ENCODE data around the gene GJA5. TPM values are rescaled to one million over a fixed set of nuclear protein-coding genes. Genes with fewer than 3 reads are reported as not detected.

The GJA5 gene
- total and polyA plus RNA-seq, 2 experiments from 2014 or later, result 0.24 to 1.7 TPM

- Histone ChIP-seq H3K36me3 (ENCODE audit: insufficient read depth) (no peaks in the 10 kb centered on the region), H3K9me2 (ENCODE audit: insufficient read depth) (no peaks in the 10 kb centered on the region), H3K4me3 (no peak overlapping the region), H3K27ac (ENCODE audit: low read depth) (no peak overlapping the region), H2AFZ (no peak overlapping the region), H3K4me2 (no peak overlapping the region), H3F3A (replicated peaks; ENCODE audit: low read depth) (no peaks in the 10 kb centered on the region), H3K27me3 (ENCODE audit: insufficient read depth) (no peaks in the 10 kb centered on the region), H4K20me1 (replicated peaks; ENCODE audit: insufficient read depth) (no peaks in the 10 kb centered on the region), H3K4me1 (ENCODE audit: insufficient read depth) (no peaks in the 10 kb centered on the region), H3K79me2 (replicated peaks; ENCODE audit: insufficient read depth) (no peaks in the 10 kb centered on the region)
- H3K36me3 Mint-ChIP-seq (ENCODE audit: low read depth), result no peaks in the 10 kb centered on the region
- peaks cover 5% of the 10 kb centered on the region for H3K27me3 Mint-ChIP-seq (ENCODE audit: insufficient read depth, low read depth, poor library complexity)
- DNase-seq (ENCODE audit: low spot score) (no peak), ATAC-seq (no peak)
- no peaks in the 10 kb centered on the region for H3K9me3 Mint-ChIP-seq
- no peak for TF ChIP-seq ZNF331 (CRISPR knock-in tag; IDR thresholded peaks at IDR 0.05; ENCODE audit: low read depth)
- TF ChIP-seq, protein P1, sequence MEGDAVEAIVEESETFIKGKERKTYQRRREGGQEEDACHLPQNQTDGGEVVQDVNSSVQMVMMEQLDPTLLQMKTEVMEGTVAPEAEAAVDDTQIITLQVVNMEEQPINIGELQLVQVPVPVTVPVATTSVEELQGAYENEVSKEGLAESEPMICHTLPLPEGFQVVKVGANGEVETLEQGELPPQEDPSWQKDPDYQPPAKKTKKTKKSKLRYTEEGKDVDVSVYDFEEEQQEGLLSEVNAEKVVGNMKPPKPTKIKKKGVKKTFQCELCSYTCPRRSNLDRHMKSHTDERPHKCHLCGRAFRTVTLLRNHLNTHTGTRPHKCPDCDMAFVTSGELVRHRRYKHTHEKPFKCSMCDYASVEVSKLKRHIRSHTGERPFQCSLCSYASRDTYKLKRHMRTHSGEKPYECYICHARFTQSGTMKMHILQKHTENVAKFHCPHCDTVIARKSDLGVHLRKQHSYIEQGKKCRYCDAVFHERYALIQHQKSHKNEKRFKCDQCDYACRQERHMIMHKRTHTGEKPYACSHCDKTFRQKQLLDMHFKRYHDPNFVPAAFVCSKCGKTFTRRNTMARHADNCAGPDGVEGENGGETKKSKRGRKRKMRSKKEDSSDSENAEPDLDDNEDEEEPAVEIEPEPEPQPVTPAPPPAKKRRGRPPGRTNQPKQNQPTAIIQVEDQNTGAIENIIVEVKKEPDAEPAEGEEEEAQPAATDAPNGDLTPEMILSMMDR (conservative IDR thresholded peaks at IDR 0.05; ENCODE audit: low read depth in 2 of 2), result 0 out of 4 replicates have a peak, but pooled peaks of 1 of the 2 experiments have one; percentile 1
- TF ChIP-seq STAT1 (IDR thresholded peaks at IDR 0.05; ENCODE audit: unreplicated experiment), result no peak
- TF ChIP-seq ZNF114 (CRISPR knock-in tag; IDR thresholded peaks at IDR 0.05), result no peak
- no peak for TF ChIP-seq NANOG (IDR thresholded peaks at IDR 0.05; ENCODE audit: borderline replicate concordance)
- no peak for TF ChIP-seq ETS1 (IDR thresholded peaks at IDR 0.05)
- H3K27ac Mint-ChIP-seq, result no peak overlapping the region; the same call in 1 of the 2 replicates
- peaks cover 6% of the 10 kb centered on the region; the same call in 2 of the 3 replicates for H3K4me1 Mint-ChIP-seq
- no peak overlapping the region for H3K4me3 Mint-ChIP-seq
Observed at GRCh38 chr1:147756341-147756740, 4.1 kb downstream of the GJA5 start.

GRCh38 chr1:147754661-147755060 is 5.7 kb downstream of the GJA5 start:
- Histone ChIP-seq H3K4me3 (no peak overlapping the region), H3K4me1 (ENCODE audit: insufficient read depth) (no peaks in the 10 kb centered on the region), H3K9me2 (ENCODE audit: insufficient read depth) (no peaks in the 10 kb centered on the region), H4K20me1 (replicated peaks; ENCODE audit: insufficient read depth) (no peaks in the 10 kb centered on the region), H3K36me3 (ENCODE audit: insufficient read depth) (no peaks in the 10 kb centered on the region), H3K79me2 (replicated peaks; ENCODE audit: insufficient read depth) (no peaks in the 10 kb centered on the region), H2AFZ (no peak overlapping the region; the same call in 1 of the 2 replicates), H3K27ac (ENCODE audit: low read depth) (no peak overlapping the region), H3F3A (replicated peaks; ENCODE audit: low read depth) (no peaks in the 10 kb centered on the region), H3K4me2 (no peak overlapping the region), H3K27me3 (ENCODE audit: insufficient read depth) (no peaks in the 10 kb centered on the region)
- H3K27ac Mint-ChIP-seq, result no peak overlapping the region
- H3K4me3 Mint-ChIP-seq, result no peak overlapping the region
- peaks cover 7% of the 10 kb centered on the region for H3K27me3 Mint-ChIP-seq (ENCODE audit: insufficient read depth, low read depth, poor library complexity)
- H3K4me1 Mint-ChIP-seq, result no peaks in the 10 kb centered on the region; the same call in 2 of the 3 replicates
- no peaks in the 10 kb centered on the region for H3K9me3 Mint-ChIP-seq
- H3K36me3 Mint-ChIP-seq (ENCODE audit: low read depth), result no peaks in the 10 kb centered on the region
- no peak for ATAC-seq
- no peak for DNase-seq (ENCODE audit: low spot score)
- TF ChIP-seq ZNF331 (CRISPR knock-in tag; IDR thresholded peaks at IDR 0.05; ENCODE audit: low read depth) (no peak), REST (IDR thresholded peaks at IDR 0.05; ENCODE audit: unreplicated experiment) (no peak), POLR2AphosphoS5 (IDR thresholded peaks at IDR 0.05; ENCODE audit: low read depth) (no peak), STAT1 (IDR thresholded peaks at IDR 0.05; ENCODE audit: unreplicated experiment) (no peak)
- TF ChIP-seq, protein P2, sequence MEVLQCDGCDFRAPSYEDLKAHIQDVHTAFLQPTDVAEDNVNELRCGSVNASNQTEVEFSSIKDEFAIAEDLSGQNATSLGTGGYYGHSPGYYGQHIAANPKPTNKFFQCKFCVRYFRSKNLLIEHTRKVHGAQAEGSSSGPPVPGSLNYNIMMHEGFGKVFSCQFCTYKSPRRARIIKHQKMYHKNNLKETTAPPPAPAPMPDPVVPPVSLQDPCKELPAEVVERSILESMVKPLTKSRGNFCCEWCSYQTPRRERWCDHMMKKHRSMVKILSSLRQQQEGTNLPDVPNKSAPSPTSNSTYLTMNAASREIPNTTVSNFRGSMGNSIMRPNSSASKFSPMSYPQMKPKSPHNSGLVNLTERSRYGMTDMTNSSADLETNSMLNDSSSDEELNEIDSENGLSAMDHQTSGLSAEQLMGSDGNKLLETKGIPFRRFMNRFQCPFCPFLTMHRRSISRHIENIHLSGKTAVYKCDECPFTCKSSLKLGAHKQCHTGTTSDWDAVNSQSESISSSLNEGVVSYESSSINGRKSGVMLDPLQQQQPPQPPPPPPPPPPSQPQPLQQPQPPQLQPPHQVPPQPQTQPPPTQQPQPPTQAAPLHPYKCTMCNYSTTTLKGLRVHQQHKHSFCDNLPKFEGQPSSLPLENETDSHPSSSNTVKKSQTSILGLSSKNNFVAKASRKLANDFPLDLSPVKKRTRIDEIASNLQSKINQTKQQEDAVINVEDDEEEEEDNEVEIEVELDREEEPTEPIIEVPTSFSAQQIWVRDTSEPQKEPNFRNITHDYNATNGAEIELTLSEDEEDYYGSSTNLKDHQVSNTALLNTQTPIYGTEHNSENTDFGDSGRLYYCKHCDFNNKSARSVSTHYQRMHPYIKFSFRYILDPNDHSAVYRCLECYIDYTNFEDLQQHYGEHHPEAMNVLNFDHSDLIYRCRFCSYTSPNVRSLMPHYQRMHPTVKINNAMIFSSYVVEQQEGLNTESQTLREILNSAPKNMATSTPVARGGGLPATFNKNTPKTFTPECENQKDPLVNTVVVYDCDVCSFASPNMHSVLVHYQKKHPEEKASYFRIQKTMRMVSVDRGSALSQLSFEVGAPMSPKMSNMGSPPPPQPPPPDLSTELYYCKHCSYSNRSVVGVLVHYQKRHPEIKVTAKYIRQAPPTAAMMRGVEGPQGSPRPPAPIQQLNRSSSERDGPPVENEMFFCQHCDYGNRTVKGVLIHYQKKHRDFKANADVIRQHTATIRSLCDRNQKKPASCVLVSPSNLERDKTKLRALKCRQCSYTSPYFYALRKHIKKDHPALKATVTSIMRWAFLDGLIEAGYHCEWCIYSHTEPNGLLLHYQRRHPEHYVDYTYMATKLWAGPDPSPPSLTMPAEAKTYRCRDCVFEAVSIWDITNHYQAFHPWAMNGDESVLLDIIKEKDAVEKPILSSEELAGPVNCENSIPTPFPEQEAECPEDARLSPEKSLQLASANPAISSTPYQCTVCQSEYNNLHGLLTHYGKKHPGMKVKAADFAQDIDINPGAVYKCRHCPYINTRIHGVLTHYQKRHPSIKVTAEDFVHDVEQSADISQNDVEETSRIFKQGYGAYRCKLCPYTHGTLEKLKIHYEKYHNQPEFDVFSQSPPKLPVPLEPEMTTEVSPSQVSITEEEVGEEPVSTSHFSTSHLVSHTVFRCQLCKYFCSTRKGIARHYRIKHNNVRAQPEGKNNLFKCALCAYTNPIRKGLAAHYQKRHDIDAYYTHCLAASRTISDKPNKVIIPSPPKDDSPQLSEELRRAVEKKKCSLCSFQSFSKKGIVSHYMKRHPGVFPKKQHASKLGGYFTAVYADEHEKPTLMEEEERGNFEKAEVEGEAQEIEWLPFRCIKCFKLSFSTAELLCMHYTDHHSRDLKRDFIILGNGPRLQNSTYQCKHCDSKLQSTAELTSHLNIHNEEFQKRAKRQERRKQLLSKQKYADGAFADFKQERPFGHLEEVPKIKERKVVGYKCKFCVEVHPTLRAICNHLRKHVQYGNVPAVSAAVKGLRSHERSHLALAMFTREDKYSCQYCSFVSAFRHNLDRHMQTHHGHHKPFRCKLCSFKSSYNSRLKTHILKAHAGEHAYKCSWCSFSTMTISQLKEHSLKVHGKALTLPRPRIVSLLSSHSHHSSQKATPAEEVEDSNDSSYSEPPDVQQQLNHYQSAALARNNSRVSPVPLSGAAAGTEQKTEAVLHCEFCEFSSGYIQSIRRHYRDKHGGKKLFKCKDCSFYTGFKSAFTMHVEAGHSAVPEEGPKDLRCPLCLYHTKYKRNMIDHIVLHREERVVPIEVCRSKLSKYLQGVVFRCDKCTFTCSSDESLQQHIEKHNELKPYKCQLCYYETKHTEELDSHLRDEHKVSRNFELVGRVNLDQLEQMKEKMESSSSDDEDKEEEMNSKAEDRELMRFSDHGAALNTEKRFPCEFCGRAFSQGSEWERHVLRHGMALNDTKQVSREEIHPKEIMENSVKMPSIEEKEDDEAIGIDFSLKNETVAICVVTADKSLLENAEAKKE (CRISPR knock-in tag; IDR thresholded peaks at IDR 0.05), result no peak
